GM13976 (cell line): ENCODE results near the gene MAPKAPK2.

ENCODE experiments used
- DNase-seq: peaks from one replicate; pipeline ENCODE4 v3.0.0; 2012; ENCODE audit warnings: low spot score
- CTCF ChIP-seq: IDR thresholded peaks from 2 replicates; pipeline ENCODE4 v1.5.1; 2012; ENCODE audit warnings: borderline replicate concordance, mild to moderate bottlenecking; ENCODE audit not compliant: insufficient read depth; ENCODE audit errors: extremely low read depth, missing control alignments, control extremely low read depth
- in situ Hi-C: fragments of 300-500 bp; cut with MboI; formaldehyde crosslinking; loops from one replicate; pipeline ENCODE4 v1.12.0; 2022; ENCODE audit warnings: low sequenced_read_pairs, mixed read lengths, inconsistent platforms; ENCODE audit not compliant: unreplicated experiment

Gene MAPKAPK2

GRCh38 chr1:206705726-206706297 is 21.1 kb downstream of the MAPKAPK2 start:
- no peak for TF ChIP-seq CTCF
- no peak for DNase-seq
- in situ Hi-C loops, result no loop called here

GRCh38 chr1:206706298-206706791 is 21.6 kb downstream of the MAPKAPK2 start:
- no peak for TF ChIP-seq CTCF
- no peak for DNase-seq
- in situ Hi-C loops, result no loop called here

GRCh38 chr1:206706806-206707366 is 22.2 kb downstream of the MAPKAPK2 start:
- in situ Hi-C loops, result no loop called here
- DNase-seq, result no peak
- TF ChIP-seq CTCF, result no peak

GRCh38 chr1:206708058-206708457 is 23.4 kb downstream of the MAPKAPK2 start:
- DNase-seq, result no peak
- in situ Hi-C loops, result no loop called here
- TF ChIP-seq CTCF, result no peak

DNA sequence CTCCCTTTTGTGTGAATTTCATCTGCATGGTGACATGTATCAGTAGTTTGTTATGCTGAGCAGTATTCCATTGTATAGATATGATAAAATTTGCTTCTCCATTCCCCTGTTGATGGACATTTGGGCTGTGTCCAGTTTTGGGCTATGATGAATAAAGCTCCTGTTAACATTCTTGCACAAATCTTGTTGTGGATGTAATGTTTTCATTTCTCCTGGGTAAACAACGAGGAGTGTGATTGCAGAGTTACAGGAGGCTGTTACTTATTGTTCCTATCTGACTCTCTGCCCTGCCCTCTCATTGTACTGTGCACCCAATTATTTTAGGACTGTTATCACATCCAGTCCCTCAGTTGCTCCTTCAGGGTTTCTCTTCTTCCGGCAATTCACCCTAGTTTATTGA is 24.2 kb downstream of the MAPKAPK2 start:
- in situ Hi-C loops, result no loop called here

DNA sequence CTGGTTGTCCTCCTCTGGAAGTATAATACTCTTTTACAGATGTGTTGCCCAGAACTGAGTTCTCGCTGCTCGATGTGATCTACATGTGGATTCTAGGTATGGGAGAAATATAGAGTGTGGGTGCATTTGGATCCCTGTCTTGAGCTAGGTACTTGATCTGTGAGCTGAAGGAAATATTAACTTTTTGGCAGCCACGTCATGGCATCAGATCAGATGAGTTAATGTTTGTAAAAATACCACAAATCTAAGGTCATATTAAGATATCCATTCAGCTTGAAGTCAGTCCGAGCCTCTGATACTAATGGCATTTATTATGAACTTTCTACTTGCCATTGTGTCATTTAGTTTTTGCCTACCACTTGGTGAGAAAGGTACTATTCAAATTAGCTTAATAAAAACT is 24.6 kb downstream of the MAPKAPK2 start:
- in situ Hi-C loops, result no loop called here
- TF ChIP-seq CTCF, result no peak

More for the DNA sequence above, 24.2 kb downstream of the MAPKAPK2 start:
- no peak for DNase-seq
- no peak for TF ChIP-seq CTCF

More for the DNA sequence above, 24.6 kb downstream of the MAPKAPK2 start:
- no peak for DNase-seq
